Measurements from ENCODE around the gene MSI2. TPM values are rescaled to one million over a fixed set of nuclear protein-coding genes. Genes with fewer than 3 reads are reported as not detected.

Gene MSI2
- total and polyA plus RNA-seq, 2 experiments from 2014 or later = 15.7 to 76.4 TPM

DNA sequence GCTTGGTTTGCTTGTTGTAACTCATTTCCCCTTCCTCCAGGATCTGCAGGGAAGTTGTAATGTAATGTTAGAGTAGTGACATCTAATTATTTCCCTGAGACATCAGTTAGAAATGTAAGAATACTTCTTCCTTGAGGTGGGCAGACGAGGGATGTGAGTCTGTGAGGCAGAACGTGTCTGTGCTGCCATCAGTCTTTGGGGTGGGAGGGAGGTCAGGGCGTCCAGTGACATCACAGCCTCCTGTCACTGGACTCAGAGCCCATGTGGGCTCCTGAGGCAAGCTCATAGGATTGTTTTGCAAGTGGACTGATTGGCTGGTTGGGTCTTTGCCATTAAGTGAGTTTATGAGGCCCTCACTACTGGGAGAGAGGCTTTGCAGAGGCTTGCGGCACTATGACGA lies 300.0 kb downstream of the MSI2 start:
- no peak overlapping the region for H3K4me3 ChIP-seq
- H3K27me3 ChIP-seq = no peaks in the 10 kb centered on the region
- H3K36me3 ChIP-seq = no peaks in the 10 kb centered on the region
- H3K27ac ChIP-seq = no peak overlapping the region
- no peaks in the 10 kb centered on the region for H3K9me3 ChIP-seq (ENCODE audit: low read depth)
- H3K4me1 ChIP-seq (ENCODE audit: low read depth) = peaks cover 27% of the 10 kb centered on the region
- TF ChIP-seq, protein P1, sequence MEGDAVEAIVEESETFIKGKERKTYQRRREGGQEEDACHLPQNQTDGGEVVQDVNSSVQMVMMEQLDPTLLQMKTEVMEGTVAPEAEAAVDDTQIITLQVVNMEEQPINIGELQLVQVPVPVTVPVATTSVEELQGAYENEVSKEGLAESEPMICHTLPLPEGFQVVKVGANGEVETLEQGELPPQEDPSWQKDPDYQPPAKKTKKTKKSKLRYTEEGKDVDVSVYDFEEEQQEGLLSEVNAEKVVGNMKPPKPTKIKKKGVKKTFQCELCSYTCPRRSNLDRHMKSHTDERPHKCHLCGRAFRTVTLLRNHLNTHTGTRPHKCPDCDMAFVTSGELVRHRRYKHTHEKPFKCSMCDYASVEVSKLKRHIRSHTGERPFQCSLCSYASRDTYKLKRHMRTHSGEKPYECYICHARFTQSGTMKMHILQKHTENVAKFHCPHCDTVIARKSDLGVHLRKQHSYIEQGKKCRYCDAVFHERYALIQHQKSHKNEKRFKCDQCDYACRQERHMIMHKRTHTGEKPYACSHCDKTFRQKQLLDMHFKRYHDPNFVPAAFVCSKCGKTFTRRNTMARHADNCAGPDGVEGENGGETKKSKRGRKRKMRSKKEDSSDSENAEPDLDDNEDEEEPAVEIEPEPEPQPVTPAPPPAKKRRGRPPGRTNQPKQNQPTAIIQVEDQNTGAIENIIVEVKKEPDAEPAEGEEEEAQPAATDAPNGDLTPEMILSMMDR (IDR thresholded peaks at IDR 0.05; ENCODE audit: low read depth, low read length) = no peak
- DNase-seq (ENCODE audit: low read depth in 1 of 2, low spot score in 1 of 2) = no peak

DNA sequence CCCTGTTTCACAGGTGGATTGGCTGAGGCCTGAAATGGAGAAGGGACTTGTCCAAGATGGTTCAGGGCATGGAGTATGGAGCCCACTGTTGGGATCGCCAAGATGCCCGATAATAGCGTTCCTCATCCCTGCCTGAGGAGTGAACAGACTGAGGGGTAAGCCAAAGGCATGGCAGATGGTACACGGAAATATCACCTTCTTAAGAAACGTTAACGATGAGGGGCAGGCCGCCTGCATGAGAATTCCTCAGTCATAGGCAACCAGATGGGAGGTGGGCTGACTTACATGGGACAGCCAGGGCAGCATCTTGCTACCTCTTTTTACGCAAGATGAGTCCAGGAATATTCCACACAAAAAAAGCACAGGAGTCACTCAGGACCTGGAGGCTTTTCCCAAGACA lies 300.7 kb downstream of the MSI2 start:
- Histone ChIP-seq H3K27me3 (no peaks in the 10 kb centered on the region), H3K9me3 (ENCODE audit: low read depth) (no peaks in the 10 kb centered on the region), H3K27ac (no peak overlapping the region), H3K4me3 (no peak overlapping the region), H3K4me1 (ENCODE audit: low read depth) (peaks cover 27% of the 10 kb centered on the region), H3K36me3 (no peaks in the 10 kb centered on the region)
- TF ChIP-seq, protein P1 (IDR thresholded peaks at IDR 0.05; ENCODE audit: low read depth, low read length) = no peak
- no peak for DNase-seq (ENCODE audit: low read depth in 1 of 2, low spot score in 1 of 2)

DNA sequence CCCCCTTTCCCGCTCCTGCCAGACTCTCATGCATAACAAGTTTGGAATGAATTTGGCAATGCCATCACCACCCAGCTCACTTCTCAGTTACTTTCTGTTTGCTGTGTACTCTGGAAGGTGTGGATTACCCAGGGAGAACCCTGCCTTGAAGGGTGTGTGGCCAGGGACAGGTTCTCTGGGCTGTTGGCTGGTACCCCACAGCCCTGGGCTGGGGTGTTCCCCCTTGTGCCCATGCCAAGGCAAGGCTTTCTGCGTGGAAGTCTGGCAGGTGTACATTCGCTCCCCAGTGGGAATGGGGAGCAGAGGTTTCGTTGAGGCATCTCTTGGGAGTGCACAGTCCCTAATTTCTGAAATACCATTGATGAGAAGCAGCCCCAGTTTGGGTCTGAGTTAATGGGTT lies 301.1 kb downstream of the MSI2 start:
- DNase-seq (ENCODE audit: low read depth in 1 of 2, low spot score in 1 of 2) = no peak
- no peaks in the 10 kb centered on the region for H3K36me3 ChIP-seq
- H3K4me1 ChIP-seq (ENCODE audit: low read depth) = peaks cover 26% of the 10 kb centered on the region
- peak overlapping the region; percentile 10 for H3K27ac ChIP-seq
- no peaks in the 10 kb centered on the region for H3K9me3 ChIP-seq (ENCODE audit: low read depth)
- H3K27me3 ChIP-seq = no peaks in the 10 kb centered on the region
- TF ChIP-seq, protein P1 (IDR thresholded peaks at IDR 0.05; ENCODE audit: low read depth, low read length) = no peak
- no peak overlapping the region for H3K4me3 ChIP-seq

DNA sequence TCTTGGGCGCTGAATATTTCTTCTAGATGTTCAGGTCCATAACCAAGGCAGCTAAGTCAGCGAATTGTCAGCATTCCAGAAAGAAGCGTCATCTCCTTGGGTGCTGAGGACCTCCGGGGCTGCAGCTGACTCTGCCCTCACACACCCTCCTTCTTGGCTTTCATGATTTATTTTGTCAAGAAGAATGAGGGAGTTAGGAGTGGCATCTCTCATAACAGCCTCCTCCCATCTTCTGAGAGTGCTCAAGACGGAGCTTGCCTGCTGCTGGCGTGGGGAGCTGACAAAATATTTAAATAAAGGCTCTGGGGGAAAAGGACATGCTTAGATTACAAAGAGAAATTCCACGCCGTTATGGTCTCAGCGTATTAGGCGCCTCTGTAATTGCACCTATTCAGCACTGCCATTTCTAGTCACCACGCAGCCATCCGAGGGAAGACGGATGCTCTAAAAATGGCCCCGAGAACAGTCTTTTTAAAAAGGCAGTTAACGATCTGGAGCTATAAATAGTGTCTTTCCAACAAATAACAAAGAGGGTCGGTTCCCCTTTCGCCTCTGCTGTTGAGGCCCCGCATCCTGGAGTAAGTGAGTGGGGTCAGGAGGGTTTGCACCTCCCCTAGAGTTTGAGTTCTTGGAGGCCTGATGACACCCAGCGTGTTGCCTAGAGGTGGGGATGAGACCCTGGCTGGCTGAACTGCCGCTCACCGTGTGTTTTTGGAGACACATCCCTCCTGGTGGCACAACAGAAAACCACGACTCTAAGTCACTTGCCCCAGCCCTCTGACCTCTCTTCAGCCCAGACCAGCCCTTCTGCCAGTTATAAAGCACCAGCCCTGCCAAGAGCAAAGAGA lies 301.7 kb downstream of the MSI2 start:
- no peaks in the 10 kb centered on the region for H3K9me3 ChIP-seq (ENCODE audit: low read depth)
- TF ChIP-seq, protein P1 (IDR thresholded peaks at IDR 0.05; ENCODE audit: low read depth, low read length) = no peak
- H3K4me1 ChIP-seq (ENCODE audit: low read depth) = peaks cover 20% of the 10 kb centered on the region
- no peak overlapping the region for H3K4me3 ChIP-seq
- no peaks in the 10 kb centered on the region for H3K27me3 ChIP-seq
- DNase-seq (ENCODE audit: low read depth in 1 of 2, low spot score in 1 of 2) = peak in 1 of 2 donors; percentile 79
- H3K36me3 ChIP-seq = no peaks in the 10 kb centered on the region
- H3K27ac ChIP-seq = peak overlapping the region; percentile 10

DNA sequence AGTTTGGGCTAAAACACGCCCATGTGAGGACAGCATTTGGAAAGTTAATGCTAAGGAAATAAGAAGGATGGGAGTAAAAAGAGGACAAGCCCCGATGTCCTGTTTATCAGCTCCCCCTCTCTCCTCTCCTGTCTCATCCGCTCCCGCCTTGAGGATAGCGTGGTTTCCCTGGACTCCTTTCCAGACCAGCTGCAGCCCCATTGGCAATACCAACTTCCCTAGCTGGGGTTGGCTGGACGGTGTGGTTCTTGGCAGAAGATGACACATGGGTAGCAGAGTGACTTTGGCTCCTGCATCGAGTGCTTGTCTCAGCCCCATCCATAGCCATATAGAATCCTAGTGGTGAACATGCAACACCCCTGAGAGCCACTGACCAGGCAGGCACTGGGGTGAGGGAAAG lies 302.9 kb downstream of the MSI2 start:
- no peak overlapping the region for H3K4me3 ChIP-seq
- no peaks in the 10 kb centered on the region for H3K36me3 ChIP-seq
- H3K27me3 ChIP-seq = no peaks in the 10 kb centered on the region
- no peaks in the 10 kb centered on the region for H3K9me3 ChIP-seq (ENCODE audit: low read depth)
- no peak for DNase-seq (ENCODE audit: low read depth in 1 of 2, low spot score in 1 of 2)
- TF ChIP-seq, protein P1 (IDR thresholded peaks at IDR 0.05; ENCODE audit: low read depth, low read length) = no peak
- peaks cover 9% of the 10 kb centered on the region for H3K4me1 ChIP-seq (ENCODE audit: low read depth)
- H3K27ac ChIP-seq = no peak overlapping the region
